HL-60/S4 (cell line): Measurements from ENCODE around the gene SORBS2.

Source experiments
- in situ Hi-C: fragments of 300-500 bp; cut with MboI; formaldehyde crosslinking; loops from 2 replicates; pipeline ENCODE4 v1.14.3; 2022; ENCODE audit warnings: low sequenced_read_pairs

SORBS2 gene

DNA sequence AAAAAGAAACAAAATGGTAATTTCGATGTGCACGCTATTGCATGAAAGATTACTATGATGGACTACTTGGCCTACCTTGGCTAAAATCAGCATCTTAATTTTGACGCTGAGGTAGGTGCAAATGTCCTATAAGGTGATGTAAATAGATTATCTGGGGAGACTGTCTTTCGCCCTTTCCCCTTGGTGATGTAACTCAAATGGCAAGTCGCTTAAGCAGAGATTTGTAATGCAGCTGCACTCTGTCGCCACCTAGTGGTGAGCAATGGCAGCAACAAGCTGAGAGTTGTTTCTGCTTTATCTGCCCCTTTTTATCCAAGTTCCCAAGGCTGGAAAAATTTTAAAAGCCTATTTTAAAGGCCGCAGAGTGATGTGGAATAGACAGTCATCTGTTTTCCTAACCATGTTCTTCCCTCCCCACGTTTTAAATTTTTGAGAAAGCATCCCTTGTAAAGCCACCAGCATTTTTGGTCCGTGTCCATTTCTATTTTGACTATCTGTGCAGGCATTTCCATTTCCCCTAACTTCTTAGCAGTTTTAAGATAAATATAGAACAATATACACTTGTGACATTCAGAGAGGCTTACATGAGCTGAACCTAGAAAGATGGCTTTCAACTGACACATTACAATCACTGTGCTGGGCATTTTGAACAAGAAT is 214.3 kb downstream of the SORBS2 start:
- in situ Hi-C loops: no loop called here

DNA sequence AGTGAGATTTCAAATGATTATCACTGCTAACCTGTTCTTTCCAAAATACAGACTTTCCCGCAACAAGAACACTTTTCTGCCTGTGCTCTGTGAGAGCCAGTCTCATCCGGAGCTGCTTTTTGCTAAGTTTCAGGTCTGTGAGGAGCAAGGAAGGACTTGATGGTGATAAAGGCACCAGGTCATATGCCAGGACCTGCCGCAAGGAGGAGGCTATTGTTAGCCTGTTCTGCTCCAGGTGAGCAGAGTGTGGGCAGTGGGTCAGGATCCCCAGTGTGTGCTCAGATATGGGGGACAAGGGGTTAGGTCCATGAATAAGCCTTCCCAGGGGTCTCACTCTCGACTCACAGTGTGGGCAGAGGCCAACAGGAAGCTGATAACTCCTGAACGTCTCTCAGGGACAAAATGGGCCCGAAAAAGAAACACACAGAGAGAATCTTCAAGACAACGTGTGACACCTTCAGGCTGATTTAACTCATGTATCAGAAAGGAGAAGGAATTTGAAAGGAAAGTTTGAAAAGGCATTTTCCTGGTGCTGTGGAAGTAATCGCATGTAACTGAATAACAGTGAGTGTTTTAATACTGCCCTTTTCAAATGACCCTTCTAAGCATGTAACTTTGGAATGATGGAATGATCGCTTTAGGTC is 219.0 kb downstream of the SORBS2 start:
- in situ Hi-C loops: no loop called here

DNA sequence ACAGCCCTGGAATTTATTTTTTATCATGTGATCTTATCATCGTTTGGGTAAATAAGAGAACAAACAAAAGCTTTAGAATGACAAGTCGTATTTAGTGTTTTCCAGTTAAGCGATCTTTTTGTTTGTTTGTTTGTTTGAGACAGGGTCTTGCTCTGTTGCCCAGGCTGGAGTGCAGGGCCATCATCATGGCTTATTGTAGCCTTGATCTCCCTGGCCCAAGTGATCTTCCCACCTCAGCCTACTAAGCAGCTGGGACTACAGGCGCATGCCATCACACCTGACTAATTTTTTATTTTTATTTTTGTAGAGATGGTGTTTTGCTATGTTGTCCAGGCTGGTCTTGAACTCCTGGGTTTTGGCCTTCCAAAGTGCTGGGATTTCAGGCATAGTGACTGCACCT is 219.6 kb downstream of the SORBS2 start:
- in situ Hi-C loops: no loop called here

DNA sequence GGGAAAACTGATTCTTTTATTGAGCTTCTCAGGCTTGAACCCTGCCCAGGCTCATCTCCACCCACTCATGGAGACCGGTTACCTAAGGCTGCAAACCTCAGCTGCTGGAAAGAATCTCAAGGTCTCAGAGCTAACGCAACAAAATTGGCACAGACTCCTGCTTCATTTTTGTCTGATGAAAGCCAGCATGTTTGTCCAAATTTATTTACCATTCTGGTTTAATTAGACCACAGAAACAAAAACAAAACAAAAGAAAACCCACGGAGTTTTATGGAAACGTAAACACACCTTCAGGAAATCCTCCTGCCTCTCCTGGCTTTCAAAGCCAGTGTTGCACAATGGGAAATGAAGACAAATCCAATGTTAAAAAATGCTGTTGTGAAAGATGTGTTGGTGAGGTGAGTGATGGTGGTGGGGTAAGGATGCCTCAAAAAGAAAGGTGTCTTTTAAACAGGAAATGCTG is 220.3 kb downstream of the SORBS2 start:
- in situ Hi-C loops: no loop called here

DNA sequence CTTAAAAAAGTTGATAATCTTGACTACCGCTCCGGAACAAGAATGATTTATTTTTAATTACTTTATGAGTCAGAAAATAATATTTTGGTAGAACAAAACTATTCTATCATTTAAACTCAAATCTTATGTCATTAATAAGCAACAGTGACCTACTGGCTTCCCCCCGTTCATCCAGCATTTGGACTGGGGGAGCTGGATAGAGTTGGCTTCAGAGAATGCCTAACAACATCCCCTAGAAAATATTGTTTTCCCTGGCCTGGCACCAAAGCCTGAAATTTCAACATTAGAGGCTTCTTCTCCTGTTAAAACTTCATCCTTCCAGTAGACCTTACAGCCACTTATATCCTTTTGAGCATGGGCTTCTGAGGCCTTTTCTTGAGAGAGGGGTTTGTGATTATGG is 221.0 kb downstream of the SORBS2 start:
- in situ Hi-C loops: no loop called here

DNA sequence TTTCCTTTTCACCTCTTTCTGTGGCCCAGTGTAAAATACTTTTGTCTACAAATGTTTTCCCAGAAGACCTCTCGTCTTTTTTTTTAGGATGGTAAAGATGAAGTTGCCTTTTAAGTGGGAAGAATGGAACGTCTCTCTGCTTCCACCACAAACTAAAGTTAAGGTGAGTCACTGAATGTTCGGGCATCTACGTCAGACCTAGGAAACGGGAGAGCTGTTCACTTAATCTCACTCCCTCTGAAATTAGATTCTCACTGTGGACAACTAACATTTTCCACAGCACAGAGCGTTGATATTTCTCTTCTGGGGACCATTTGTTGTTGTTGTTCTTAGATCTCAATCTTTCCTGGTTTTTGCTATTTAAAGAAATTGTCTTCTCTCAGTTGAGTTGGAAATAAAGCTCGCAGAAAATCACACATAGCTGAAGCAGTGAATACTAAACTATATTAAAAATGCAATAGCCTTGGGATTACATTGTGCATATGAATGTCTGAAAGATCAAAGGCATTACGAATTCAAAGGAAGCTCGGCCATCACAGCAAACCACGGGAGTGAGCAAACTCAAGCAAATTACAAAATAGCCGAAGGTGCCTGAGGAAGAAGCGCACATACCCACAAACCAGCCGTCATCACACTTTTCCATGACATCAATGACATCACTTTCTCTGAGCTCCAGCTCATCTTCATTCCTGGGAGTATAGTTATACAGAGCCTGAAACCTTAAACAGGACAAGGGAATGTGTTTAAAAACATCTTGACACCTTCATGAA is 222.7 kb downstream of the SORBS2 start:
- in situ Hi-C loops: no loop called here

DNA sequence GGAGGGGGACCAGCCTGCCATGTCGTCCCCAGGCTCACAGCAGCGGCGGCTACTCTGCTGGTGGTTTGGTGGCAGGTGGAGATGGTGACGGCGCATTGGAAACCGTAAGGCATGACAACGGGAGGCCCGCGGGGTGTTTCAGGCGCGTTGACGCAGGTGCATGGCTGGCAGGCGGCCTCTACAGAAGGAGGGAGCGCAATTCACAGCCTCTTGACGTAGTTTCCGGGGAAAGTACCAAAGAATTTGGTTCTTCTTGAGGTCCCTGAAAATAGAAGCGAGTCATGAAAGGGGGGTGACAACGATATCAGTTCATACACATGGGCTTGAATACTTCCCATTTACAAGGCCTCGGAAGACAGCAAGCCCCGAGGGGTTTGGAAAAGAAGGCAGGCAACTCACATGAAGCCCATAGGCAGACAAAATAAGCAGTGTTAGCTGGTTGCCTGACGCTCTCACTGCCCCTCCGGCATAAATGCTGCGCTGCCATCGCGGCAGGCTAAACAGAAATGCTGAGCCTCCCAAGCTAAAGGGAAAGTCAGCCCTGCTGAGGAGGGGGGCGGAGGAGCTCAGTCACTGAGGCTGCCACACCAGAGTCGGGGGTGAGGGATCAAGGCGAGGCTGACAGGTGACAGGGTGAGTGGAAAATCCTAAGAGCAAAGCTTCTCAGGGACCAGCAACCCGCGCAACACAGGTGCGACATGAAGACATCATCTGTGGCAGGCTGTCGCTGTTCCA is 224.4 kb downstream of the SORBS2 start:
- in situ Hi-C loops: no loop called here

DNA sequence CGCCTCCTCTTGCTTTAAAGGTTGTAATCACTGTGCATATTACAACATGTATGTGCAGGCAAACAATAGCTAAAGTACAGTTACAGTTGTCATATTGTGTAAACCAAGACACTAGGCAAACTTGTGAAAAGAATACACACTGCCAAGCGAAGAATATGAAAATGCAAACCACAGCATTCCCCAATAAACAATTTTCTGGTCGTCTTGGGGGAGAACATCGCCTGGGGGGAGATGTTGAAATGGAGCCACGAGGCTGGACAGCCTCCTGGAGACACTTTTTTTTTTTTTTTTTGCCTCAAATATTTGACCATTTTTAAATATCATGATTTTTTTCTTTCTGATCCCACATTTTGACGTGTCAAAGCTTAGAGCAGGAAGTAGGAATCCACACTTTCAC is 225.0 kb downstream of the SORBS2 start:
- in situ Hi-C loops: no loop called here

DNA sequence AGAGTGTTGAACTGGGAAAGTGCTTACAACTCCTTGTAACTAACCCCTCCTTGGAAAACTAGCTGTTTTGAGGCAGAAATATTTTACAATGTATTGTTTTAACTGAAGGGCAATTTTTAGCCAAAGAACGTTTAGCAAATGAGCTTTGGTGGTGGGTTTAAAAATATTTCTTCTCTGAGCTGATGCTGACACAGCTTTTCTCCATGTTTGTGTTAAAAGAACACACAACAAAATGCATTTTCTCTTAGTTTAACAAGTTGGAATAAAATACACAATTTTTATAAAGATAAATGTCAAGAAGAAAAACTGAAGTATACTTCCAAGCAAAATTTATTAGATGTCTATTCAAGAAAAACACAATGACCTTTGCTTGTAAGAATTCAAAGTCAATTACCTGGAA is 226.8 kb downstream of the SORBS2 start:
- in situ Hi-C loops: no loop called here

DNA sequence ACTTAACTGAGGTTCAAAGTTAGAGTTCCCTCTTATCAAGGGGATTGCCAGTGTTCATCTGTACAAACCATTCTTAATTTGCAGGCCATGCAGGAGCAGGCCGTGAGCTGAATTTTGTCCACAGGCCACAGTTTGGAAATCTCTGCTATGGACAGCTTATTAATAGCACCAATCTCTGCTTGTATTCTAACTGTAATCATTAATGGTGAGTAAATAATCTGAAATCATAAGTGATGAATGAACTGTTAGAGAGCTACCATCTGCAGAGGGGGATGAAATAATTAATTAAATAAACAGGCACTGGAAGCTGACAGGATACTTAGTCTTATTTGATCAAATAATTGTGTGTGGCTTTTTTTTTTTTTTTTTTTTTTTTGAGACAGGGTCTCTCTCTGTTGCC is 228.2 kb downstream of the SORBS2 start:
- in situ Hi-C loops: no loop called here

DNA sequence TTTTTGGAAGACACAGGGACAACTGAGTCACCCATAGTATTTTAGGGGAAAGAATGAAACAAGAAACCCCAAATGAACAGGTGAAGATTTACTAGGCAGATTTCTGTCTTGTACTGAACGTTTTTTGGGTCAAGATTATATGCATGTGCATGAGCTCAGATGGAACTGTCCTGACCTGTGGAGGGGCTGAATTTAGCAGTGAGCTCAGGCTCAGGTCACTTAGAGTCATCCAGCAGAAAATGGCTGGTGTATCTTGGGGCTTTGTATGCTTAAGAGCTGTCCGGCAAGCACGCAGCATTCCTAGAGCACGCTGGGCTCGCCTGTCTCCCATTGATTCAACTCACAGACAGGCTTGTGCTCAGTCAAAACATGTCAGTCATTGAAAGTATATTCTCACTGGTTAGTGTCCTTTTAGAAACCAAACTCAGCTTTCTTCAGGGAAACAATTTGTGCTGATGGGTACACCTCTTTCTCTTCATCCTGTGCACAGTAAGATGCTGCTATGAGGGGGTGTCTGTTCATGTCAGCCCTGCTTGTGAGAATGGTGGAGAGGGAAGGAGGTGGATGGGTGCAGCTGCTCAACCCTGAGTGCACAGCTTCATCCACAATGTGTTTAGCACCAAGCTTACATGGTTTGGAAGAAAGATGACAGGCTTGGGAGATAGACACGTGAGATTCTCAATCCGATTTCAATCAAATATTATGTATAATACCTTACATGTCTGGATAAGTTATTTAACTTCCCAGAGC is 229.2 kb downstream of the SORBS2 start:
- in situ Hi-C loops: no loop called here

DNA sequence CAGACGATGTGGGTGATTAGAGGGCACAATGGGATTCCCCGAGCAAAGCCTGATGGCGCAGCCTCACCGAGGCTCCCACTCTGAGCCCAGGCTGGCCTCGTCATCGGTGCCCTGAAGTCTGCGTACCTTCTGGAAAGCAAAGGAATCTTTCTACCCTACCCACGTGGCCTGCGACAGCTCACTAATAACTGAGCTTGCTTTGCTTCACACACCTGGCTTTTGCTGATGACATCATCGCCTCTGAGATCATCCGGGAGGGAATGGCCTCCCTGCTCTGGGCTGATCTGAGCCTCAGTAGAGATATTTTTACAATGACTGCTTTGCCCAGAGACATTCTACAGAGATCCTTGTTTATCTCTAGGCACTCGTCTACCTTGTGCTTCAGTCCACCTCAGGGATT is 231.3 kb downstream of the SORBS2 start:
- in situ Hi-C loops: no loop called here

DNA sequence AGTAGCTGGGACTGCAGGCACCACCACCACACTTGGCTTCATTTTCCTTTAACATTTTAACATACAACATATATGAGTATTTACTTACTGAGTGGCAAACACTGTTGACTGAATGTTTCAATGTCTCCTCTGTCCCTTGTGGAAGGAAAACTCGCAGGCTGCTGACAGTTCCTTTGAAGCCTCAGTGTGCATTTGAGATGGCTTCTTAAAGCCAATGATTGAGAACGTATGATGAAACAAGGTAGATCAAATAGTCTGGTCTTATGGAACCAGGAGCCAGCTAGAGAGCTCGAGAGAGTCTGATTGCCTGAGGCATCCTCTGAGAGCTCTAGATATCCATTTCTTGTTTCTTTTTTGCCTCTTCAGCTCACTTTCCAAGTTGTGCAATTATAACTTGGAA is 233.7 kb downstream of the SORBS2 start:
- in situ Hi-C loops: no loop called here

DNA sequence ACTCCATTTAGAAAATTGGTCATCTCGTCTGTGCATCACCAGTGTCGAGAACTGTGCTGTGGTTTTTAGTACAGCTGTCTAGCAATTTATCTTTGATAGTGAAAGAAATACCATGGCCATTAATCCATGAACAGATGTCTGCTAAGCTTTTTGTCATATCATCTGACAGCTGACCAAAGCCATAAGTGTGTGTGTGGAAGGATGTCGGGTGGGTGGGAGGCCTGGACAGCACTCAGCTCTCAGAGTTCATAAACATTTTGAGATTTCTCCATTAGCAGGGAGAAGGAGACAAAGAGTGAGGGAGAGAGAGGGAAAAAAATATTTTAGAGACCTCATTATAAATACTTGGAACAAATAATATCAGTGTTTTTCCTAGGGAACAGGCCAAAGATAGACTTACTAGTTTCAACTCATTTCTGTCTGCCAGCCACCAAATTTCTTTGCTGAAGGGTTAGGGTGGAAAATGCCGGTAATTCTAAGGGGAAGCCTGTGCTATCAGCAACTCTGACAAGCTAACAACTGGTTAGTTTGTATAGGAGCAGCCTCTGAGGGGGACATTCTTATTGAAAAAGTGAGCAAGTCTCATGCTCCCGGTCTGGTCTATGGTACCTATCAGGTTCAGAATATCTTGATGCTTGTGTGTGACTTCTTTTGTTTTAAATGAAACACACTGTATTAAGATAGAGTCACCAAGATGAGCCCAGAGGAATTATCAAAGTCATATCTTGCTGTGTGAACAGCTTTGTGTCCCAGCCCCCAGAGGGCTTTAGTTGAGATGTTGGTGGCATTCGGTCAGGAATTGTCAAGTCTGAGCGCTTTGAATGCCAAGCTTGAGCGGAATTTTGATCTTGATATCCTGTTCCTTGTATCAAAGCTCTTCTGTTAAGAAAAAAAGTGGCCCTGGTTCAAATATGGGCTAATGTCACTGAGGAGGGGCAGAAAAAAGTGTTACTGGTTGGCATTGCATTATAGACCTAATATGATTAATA is 234.7 kb downstream of the SORBS2 start:
- in situ Hi-C loops: no loop called here

DNA sequence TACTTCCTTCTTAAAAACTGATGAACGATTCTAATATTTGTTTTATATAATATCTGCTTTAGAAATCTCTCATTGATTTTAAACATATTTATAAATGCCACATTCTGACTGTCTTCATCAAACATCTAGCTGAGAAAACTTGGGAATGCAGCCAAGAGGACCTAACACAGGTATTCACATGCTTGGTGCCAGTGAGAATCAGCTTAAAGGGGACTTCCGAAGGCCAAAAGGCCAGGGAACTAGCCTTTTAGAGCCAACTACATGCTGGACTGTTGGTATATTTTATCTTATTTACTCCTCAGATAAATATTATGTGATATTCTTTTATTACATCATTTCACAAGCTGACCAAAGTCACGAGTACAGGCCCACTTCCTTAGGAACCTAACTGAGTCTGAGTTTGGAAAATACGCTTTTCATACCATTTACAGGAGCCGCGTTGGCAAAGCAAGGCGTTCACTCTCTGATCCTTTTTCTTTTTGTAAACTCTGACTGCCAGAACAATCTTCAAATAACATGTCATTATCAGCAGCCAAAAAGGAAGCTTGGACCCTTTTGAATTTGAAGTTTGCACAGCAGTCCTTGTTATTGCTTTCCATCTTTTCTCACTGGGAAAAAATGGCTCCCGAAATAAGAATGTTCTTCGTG is 235.6 kb downstream of the SORBS2 start:
- in situ Hi-C loops: no loop called here

DNA sequence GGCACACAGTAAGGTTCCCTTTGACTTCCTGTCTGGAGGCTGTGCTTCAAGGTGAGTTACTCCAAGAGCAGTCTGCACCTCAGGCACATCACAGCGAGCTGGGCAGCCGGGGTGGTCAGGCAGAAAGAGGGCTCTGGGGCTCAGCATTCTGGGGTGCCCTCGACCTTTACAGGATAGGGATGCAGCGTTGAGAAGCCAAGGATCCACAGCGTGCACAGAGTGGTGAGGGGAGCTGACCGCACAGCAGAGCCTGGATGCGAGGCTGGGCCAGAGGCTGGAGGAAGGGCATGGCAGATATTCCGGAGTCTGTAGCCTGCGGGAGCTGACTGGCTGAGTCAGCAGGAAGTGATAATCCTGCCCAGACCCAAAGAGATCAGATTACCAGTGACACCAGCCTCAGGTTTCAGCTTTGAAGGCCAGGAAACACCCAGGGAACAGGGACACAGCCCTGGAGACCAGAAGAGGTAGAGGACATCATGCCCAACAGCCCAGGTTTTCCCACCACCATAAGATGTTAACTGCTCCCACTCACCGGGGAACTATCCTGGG is 238.3 kb downstream of the SORBS2 start:
- in situ Hi-C loops: no loop called here

DNA sequence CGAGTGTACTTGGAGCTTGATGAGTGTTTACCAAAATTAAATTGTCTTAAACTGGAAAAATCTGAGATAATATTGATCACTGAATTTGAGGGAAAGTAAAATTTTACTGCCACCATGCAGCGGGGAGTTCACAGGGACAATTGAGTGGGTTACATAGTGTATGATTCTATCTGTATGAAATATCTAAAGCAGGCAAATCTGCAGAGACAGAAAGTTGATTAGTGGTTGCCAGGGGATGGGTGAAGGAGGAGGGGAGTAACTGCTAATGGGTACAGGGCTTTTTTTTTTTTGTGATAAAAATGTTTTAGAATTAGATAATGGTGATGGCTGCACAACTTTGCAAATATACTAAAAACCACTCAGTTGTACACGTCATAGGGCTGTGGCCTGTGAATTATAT is 241.3 kb downstream of the SORBS2 start:
- in situ Hi-C loops: no loop called here
